Tongue (tissue), 2 donors: ENCODE results near the gene FCRL2. TPM values are rescaled to one million over a fixed set of nuclear protein-coding genes. Genes with fewer than 3 reads are reported as not detected.
A peak's percentile ranks its signal among the peaks of the same experiment; 100 is the strongest.

Source experiments
- DNase-seq: peaks from one replicate; pipeline ENCODE4 v3.0.0-alpha.2; 2015
- total RNA-seq: library from RNA; depleted of rRNA; stranded (reverse); fragments of >200 nt; gene quantifications from one replicate; pipeline ENCODE4 v1.2.3, GENCODE V29; 2014

Gene FCRL2, protein sequence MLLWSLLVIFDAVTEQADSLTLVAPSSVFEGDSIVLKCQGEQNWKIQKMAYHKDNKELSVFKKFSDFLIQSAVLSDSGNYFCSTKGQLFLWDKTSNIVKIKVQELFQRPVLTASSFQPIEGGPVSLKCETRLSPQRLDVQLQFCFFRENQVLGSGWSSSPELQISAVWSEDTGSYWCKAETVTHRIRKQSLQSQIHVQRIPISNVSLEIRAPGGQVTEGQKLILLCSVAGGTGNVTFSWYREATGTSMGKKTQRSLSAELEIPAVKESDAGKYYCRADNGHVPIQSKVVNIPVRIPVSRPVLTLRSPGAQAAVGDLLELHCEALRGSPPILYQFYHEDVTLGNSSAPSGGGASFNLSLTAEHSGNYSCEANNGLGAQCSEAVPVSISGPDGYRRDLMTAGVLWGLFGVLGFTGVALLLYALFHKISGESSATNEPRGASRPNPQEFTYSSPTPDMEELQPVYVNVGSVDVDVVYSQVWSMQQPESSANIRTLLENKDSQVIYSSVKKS
- total RNA-seq, result 0.10 TPM

DNA sequence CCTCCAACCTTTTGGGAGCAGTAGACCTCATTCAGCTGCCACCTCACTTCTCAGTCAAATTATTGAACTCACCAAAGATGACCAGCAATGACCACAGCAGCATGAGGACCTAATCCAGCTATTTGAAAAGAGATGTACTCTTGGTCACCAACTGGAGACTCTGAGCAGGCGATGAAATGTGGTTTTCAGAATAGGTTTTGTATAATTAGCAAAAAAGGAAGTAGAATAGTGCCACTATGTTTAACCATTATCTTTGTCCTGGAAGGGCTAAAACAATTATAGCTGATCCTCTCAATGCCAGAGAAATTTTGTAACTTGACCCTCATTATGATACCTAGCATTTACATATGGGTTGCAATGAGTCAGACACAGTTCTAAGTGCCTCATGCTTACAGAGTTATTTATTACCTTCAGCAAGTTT, at the start of gene FCRL2:
Gene FCRL2 (minus strand): TSS at position 162 of the 421 bp plus-strand sequence. CDS start 59 bp downstream, at position 103.
- no peak for DNase-seq

DNA sequence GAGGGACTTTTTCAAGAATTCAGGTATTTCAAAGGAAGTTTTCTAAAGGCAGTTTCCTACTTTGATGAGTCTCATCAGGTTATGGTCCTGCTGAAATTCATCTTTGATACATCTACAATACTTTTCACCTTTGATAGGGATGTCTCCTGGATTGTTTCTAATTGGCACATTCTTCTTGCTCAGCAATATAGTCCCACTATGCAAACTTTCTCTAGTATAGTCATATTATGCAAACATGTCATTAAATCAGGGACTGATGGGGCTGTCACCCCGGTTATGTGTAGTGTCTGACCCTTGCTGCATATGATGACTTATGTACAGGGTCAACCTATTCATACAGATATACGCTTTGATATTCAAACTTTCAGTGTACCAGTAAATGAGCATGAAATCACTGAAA, 43.4 kb upstream of the FCRL2 start:
- no peak for DNase-seq

GRCh38 chr1:157819896-157820295, 43.0 kb upstream of the FCRL2 start, which contains the start of gene FCRL1:
FCRL1 (minus strand) TSS chr1:157820120; CDS start chr1:157820037, 83 bp downstream.
- DNase-seq, result no peak

DNA sequence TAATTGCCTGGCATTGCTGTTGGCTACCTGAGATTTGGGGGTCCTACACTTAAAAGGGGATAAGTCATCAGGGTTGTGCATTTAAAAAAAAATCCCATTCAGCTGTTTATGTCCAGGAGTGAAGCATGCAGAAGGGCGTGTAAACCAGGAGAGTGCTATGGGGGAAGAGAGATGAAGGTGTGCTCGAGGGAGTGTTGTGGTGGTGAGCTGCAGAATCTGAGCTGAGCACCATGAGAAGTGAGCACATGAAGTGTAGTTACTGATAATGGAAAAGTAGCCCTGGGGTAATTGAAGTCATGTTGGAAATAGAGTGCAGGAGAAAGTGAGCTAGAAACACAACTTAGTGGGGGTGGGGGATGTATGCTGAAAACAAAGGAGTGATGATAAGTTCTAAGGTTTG, 42.3 kb upstream of the FCRL2 start:
- no peak for DNase-seq

- no peak for DNase-seq
Measured at GRCh38 chr1:157813269-157813668, 36.3 kb upstream of the FCRL2 start.

DNA sequence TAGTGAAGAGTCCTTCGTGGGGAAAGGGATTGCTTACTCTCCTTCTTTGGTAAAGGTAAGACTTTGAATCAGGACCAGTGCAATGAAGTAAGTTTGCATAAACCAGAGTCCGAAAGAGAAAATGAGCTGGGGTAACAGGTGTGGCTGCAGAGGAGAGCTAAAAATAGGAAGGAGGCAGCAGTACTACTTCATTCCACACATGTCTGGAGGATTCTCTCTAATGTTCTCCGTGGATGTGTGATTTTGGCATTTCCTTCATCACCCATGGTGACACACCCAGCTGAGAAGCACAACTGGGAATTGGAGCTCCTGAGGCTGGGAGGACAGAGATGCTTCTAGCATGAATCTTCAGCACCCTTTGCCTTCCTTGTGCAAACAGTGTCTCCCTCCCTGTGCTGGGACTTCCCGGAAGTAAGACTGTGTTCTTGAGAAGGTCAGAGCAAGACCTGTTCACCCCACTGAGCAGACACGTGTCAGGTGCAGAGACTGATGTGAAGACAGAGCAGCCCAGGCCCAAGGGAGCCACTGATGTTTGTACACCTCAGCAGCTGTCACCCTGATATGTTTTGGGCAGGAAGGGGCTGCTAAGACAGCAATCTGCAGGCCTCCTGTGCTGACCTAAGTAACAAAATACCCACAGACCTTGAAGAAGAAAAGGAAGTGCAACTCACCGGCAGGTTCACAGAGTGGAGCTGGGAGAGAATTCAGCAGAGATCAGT, 29.7 kb upstream of the FCRL2 start:
- DNase-seq, result no peak

- DNase-seq, result no peak
Measured at GRCh38 chr1:157803851-157804250, 26.9 kb upstream of the FCRL2 start.

GRCh38 chr1:157799996-157800395, 23.1 kb upstream of the FCRL2 start:
- no peak for DNase-seq

- no peak for DNase-seq
Measured at GRCh38 chr1:157798211-157798610, 21.3 kb upstream of the FCRL2 start.

- no peak for DNase-seq
Measured at GRCh38 chr1:157785248-157785647, 8.3 kb upstream of the FCRL2 start.

GRCh38 chr1:157784801-157785200, 7.9 kb upstream of the FCRL2 start:
- no peak for DNase-seq

DNA sequence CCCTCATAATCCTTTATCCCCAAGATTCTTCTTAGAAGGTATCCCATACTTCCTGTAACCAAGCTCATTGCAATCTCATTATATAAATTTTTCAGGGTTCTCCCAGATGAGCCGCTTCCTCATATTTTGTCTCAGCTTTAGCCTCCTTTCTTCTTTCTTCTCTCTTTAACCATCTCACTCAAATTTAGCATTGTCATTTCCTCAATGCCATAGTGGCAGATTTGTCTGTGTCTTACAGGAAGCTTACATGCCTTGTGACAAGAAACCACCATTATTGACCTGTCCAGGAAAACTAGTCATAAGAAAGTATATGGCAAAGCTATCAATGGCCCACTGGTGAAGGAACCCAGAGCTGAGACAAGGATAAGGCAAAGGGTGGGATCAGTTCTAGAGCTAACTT, 6.0 kb upstream of the FCRL2 start:
- DNase-seq, result no peak

- DNase-seq, result peak; percentile 10
Measured at GRCh38 chr1:157781048-157781447, 4.1 kb upstream of the FCRL2 start.

DNA sequence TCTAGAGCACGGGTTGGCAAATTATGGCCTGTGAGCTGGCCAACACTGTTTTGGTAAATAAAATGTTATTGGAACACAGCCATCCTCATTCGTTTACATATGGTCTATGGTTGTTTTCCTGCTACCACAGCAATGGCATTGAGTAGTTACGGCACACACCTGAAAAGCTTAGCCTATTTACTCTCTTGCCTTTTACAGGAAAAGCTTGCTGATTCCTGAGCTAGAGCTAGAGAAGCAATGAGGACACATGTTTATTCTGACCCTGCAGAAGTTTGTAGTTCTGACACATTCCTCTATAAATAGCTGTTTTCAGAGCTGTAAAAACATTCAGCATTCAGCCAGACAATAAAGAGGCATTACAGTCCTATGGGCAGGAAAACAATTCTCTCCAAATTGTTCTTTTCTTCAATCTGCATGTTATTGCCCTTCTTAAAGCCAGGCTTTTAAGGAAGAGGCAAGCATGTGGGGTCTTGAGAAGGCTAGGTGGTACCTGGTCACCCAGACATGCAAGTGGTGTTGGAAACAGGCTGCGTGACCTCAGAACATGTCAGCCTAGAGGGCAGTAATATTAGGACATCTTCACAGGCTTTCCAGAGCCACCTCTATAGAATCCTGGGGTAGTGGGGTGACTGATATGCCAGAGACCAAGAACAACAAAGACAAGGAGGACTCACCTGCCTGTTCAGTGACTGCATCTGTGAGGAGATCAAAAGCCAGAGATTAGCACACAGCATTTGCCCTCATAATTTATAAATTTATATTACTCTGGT, 1.6 kb downstream of the FCRL2 start:
- peak; percentile 1 for DNase-seq

DNA sequence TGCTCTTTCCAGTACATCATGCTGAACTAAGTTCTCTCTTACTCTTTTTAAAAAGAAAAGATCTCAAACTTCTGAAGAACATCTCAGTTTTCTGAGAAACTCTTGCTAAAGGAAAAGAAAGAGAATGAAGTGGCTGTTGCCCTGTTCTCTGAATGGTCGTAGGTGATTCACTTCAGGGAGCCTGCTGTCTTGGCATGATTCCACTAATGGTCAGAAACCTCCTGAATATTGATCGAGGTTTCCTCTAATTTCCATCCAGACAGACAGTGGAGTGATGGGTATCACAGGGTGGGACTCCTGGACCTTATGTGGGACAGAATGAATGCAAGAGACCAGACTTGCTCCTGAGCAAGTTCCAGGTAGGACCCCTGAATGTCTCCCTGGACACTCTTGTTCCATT, 2.5 kb downstream of the FCRL2 start:
- no peak for DNase-seq

GRCh38 chr1:157773493-157774350, 3.2 kb downstream of the FCRL2 start:
- no peak for DNase-seq

GRCh38 chr1:157771661-157772425, 5.1 kb downstream of the FCRL2 start:
- DNase-seq, result no peak

DNA sequence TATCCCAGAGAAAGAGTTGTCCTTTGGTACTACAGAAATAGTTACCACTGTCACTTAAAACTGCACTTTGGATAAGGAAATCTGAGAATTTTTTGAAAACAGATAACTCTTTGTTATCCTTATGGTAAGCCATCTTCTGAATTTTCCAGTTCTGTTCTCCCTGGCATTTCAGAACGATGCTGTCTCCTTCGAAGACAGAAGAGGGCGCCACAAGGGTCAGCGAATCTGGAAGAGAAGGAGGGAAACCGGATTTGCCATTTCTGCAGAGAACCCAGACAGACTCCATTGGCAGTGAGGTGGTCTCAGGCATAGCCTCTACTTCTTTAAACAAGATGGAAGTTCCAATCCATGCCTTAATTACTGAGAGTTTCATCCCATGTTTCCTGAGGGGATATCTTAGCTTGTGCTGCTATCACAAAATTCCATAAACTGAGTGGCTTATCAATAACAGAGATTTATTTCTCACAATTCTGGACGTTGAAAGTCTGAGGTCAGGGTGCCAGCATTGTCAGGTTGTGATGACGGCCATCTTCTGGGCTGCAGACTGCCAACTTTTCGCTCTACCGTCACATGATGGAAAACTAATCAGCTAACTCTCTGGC, 6.4 kb downstream of the FCRL2 start:
- DNase-seq, result no peak

DNA sequence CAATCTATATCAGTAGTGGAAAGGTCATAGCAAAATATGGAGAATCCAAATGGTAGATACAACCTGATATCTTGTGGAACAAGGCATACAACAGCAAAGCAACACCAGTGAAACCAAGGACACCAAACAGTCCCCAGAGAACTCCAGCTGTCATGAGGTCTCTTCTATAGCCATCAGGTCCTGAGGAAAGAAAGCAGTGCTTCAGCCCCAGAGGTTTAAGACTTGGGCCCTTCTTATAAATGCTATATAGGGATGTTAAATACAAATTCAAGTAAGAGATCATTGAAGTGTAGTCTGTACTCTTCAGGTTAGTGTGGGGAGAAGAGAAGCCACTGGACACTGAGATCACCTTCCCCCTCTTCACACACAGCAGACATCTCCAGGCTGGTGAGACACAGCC, 10.1 kb downstream of the FCRL2 start:
- no peak for DNase-seq

DNA sequence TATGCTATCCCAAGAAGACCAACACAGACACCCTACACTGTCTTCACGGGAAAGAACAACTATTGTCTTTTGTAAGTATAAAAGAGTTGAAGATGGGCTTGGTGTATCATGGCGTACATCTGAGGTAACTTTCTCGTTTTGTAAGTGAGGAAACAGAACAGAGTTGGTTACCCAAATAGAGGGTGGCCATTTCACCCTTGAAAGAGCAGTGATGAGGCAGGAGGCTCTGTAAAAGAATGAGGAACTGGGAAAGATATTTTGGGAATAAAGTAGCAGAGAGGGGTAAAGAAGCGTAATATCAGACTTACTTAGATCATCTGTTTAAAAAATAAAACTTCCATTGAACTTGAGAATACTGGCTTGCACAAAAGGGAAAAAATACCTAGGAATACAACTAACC, 18.9 kb downstream of the FCRL2 start:
- DNase-seq, result no peak
